Psoas muscle (tissue), 8 donors: ENCODE results near the gene LCE2A. TPM values are rescaled to one million over a fixed set of nuclear protein-coding genes. Genes with fewer than 3 reads are reported as not detected.
A peak's percentile ranks its signal among the peaks of the same experiment; 100 is the strongest.

ENCODE experiments used
- ATAC-seq, 4 donors: fragments of 200-7000 bp; cut with Tn5 transposase; one replicate each; pipeline ENCODE4 v1.9.1; 2020; ENCODE audit warnings: moderate library complexity in 3 of 4, mild to moderate bottlenecking in 2 of 4
- DNase-seq, 2 donors: peaks; one replicate each; pipeline ENCODE4 v3.0.0-alpha.2; 2020
- H3K27ac ChIP-seq: fragments of 200-600 bp; one replicate; pipeline ENCODE4 v1.8.0; 2022
- H3K27me3 ChIP-seq, 3 donors: fragments of 200-600 bp in 1 of 3; one replicate each; pipeline versions ENCODE4 v1.6.1 to v1.8.0; 2013 to 2022; ENCODE audit warnings: low read length in 2 of 3, mild to moderate bottlenecking in 2 of 3, moderate library complexity in 1 of 3; ENCODE audit not compliant: insufficient read depth in 3 of 3
- H3K36me3 ChIP-seq, 2 donors: fragments of 200-600 bp in 1 of 2; one replicate each; pipeline versions ENCODE4 v1.6.1 to v1.8.0; 2013 to 2022; ENCODE audit warnings: low read depth in 1 of 2, mild to moderate bottlenecking in 1 of 2, moderate library complexity in 1 of 2; ENCODE audit not compliant: insufficient read depth in 1 of 2
- H3K4me1 ChIP-seq: fragments of 200-600 bp; one replicate; pipeline ENCODE4 v1.8.0; 2022
- H3K4me3 ChIP-seq: fragments of 200-600 bp; one replicate; pipeline ENCODE4 v1.8.0; 2022; ENCODE audit warnings: mild to moderate bottlenecking
- H3K9me3 ChIP-seq: fragments of 200-600 bp; one replicate; pipeline ENCODE4 v1.8.0; 2022
- CTCF ChIP-seq: fragments of 200-600 bp; IDR thresholded peaks from one replicate; pipeline ENCODE4 v1.8.0; 2022; ENCODE audit warnings: antibody characterized with exemption
- WGBS, 3 donors: extraction: QIAGEN DNeasy Blood & Tissue Kit; methylation state at CpG; one replicate each; pipeline versions ENCODE4 v1.1.6 to v1.1.7; 2013; 5-methylcytosine and 5-hydroxymethylcytosine counted together
- intact Hi-C, 2 donors: fragments of 100-400 bp; cut with DNase I; formaldehyde crosslinking; loops; one replicate each; pipeline versions ENCODE4 v1.11.0 to v1.14.2; 2022
- long read RNA-seq, 2 donors: library from polyadenylated mRNA; unstranded; transcript quantifications; one replicate each; pipeline ENCODE4 v2.0.0, GENCODE V29; 2021
- polyA plus RNA-seq, 3 donors: library from polyadenylated mRNA; stranded (reverse); fragments of 200-250 nt; gene quantifications; one replicate each; pipeline ENCODE4 v1.2.3, GENCODE V29; 2013
- total RNA-seq, 4 donors: library from RNA; stranded (reverse); fragmentation: NEBNext Ultra II Directional in 2 of 4; extraction: Animal tissue kit (Norgen Biotek cat#: 25700) in 2 of 4; gene quantifications; one replicate each; pipeline versions ENCODE4 v1.2.1 to v1.2.4, GENCODE V29; 2021 to 2023
- donor health status: healthy with polysubstance abuse.
- donor health status: DM: no; HTN: no; CAD: no; lungs with moderate emphysema.
- donor health status: Bipolar disorder and iron deficiency.
- donor health status: healthy.
- donor health status: DM: yes; HTN: yes; CAD: no.
- donor health status: DM: no; HTN: no; CAD: no.
- donor health status: DM: no; HTN: no; CAD: no.
- donor health status: DM: yes; HTN: yes; CAD: no.

LCE2A gene
- not detected for total RNA-seq
- polyA plus RNA-seq = not detected
- long read RNA-seq, donor 1 = 0 reads
- long read RNA-seq, donor 2 = 0 reads

GRCh38 chr1:152697701-152698600 is at the start of gene LCE2A:
LCE2A (plus strand) TSS chr1:152698345; CDS start chr1:152698902, 557 bp downstream.
- Histone ChIP-seq H3K4me3 (no peak within 1 kb of the TSS), H3K27ac (no peak within 1 kb of the TSS), H3K9me3 (no peaks in the 10 kb centered on the region), H3K4me1 (no peaks in the 10 kb centered on the region), H3K36me3 (no peaks in the 10 kb centered on the region), H3K27me3 (no peaks in the 10 kb centered on the region)
- ATAC-seq = no peak
- no peak for TF ChIP-seq CTCF
- no peak for DNase-seq
- 41 to 44% (median 41%) methylated on average over 4 of the region's 4 CpGs for WGBS, 3 donors
- intact Hi-C loops = no loop called here

GRCh38 chr1:152654110-152654509 is 44.0 kb upstream of the LCE2A start:
- peak; percentile 21 for TF ChIP-seq CTCF
- ATAC-seq (no peak), DNase-seq (no peak)
- Histone ChIP-seq H3K36me3 (no peaks in the 10 kb centered on the region), H3K4me3 (no peak overlapping the region), H3K27ac (no peak overlapping the region), H3K4me1 (no peaks in the 10 kb centered on the region), H3K27me3 (peaks cover 0 to 3% (median 0%) of the 10 kb centered on the region in 3 donors), H3K9me3 (no peaks in the 10 kb centered on the region)
- WGBS, 3 donors = 29 to 32% (median 31%) methylated on average over 10 of the region's 10 CpGs
- intact Hi-C loops = no loop called here

GRCh38 chr1:152656459-152656858 is 41.7 kb upstream of the LCE2A start:
- Histone ChIP-seq H3K27ac (no peak overlapping the region), H3K9me3 (no peaks in the 10 kb centered on the region), H3K4me1 (no peaks in the 10 kb centered on the region), H3K27me3 (peaks cover 0 to 3% (median 0%) of the 10 kb centered on the region in 3 donors), H3K36me3 (no peaks in the 10 kb centered on the region), H3K4me3 (no peak overlapping the region)
- DNase-seq (no peak), ATAC-seq (no peak)
- intact Hi-C loops = no loop called here
- TF ChIP-seq CTCF = no peak
- 62 to 77% (median 66%) methylated on average over 2 of the region's 2 CpGs for WGBS, 3 donors

GRCh38 chr1:152657677-152658076 is 40.5 kb upstream of the LCE2A start:
- DNase-seq = no peak
- no peak for ATAC-seq
- no peaks in the 10 kb centered on the region for H3K36me3 ChIP-seq
- no peak for TF ChIP-seq CTCF
- H3K27ac ChIP-seq = no peak overlapping the region
- no peak overlapping the region for H3K4me3 ChIP-seq
- H3K4me1 ChIP-seq = no peaks in the 10 kb centered on the region
- intact Hi-C loops = no loop called here
- H3K27me3 ChIP-seq = no peaks in the 10 kb centered on the region
- H3K9me3 ChIP-seq = no peaks in the 10 kb centered on the region
- WGBS, 3 donors = 85 to 92% (median 91%) methylated on average over 4 of the region's 4 CpGs
